NOMO-1 treated with dmso at 0.1 percent for 144 hours (cell line): ENCODE results near the gene GPATCH4.
A peak's percentile ranks its signal among the peaks of the same experiment; 100 is the strongest.
"Not testable (repeated sequence)": the region's sequence is repeated elsewhere in the genome, so short reads cannot be mapped to it uniquely, and the experiment has no call there.

Experiments used
- DNase-seq: peaks from one replicate; lab custom pipeline; 2025; ENCODE audit not compliant: unreplicated experiment; lab: John Stamatoyannopoulos, UW

Gene GPATCH4

GRCh38 chr1:156627313-156627880 lies 26.1 kb upstream of the GPATCH4 start:
- peak; percentile 20 for DNase-seq

- DNase-seq = no peak
Measured at GRCh38 chr1:156626079-156626438, 24.8 kb upstream of the GPATCH4 start.

- DNase-seq = no peak
Measured at GRCh38 chr1:156625436-156626078, 24.3 kb upstream of the GPATCH4 start.

- no peak for DNase-seq
Measured at GRCh38 chr1:156624814-156625435, 23.6 kb upstream of the GPATCH4 start.

GRCh38 chr1:156623946-156624813 lies 22.9 kb upstream of the GPATCH4 start:
- peak; percentile 27 for DNase-seq

GRCh38 chr1:156622581-156623297 lies 21.5 kb upstream of the GPATCH4 start:
- DNase-seq = no peak

- no peak for DNase-seq
Measured at GRCh38 chr1:156619582-156619955, 18.3 kb upstream of the GPATCH4 start.

GRCh38 chr1:156618853-156619581 lies 17.7 kb upstream of the GPATCH4 start, which contains the start of gene HAPLN2:
HAPLN2 (plus strand) TSS chr1:156619415; CDS start chr1:156623491, 4,076 bp downstream.
- DNase-seq = no peak

- no peak for DNase-seq
Measured at GRCh38 chr1:156616463-156616862, 15.2 kb upstream of the GPATCH4 start.

GRCh38 chr1:156615946-156616345 lies 14.7 kb upstream of the GPATCH4 start:
- DNase-seq = no peak

GRCh38 chr1:156612666-156613065 lies 11.4 kb upstream of the GPATCH4 start:
- no peak for DNase-seq

GRCh38 chr1:156610072-156610471 lies 8.8 kb upstream of the GPATCH4 start:
- DNase-seq = not testable (repeated sequence)

GRCh38 chr1:156608981-156609380 lies 7.7 kb upstream of the GPATCH4 start:
- no peak for DNase-seq

GRCh38 chr1:156608036-156608674 lies 6.9 kb upstream of the GPATCH4 start:
- peak; percentile 69 for DNase-seq

GRCh38 chr1:156607344-156607743 lies 6.1 kb upstream of the GPATCH4 start:
- DNase-seq = not testable (repeated sequence)

GRCh38 chr1:156602557-156602993 lies 1.3 kb upstream of the GPATCH4 start:
- DNase-seq = no peak

GRCh38 chr1:156601892-156602291 lies 613 bp upstream of the GPATCH4 start:
- no peak for DNase-seq

- DNase-seq = no peak
Measured at GRCh38 chr1:156600733-156601121, 552 bp downstream of the GPATCH4 start.

GRCh38 chr1:156599811-156600210 lies 1.5 kb downstream of the GPATCH4 start:
- DNase-seq = peak; percentile 73
